Erythroblast (primary cell): ENCODE results near the gene CKS1B.

Experiments
- GATA1 ChIP-seq: IDR thresholded peaks from 2 replicates; pipeline ENCODE4 v1.6.1; 2011; ENCODE audit warnings: low read depth, mild to moderate bottlenecking, control low read depth, low read length, moderate library complexity
- POLR2A ChIP-seq: IDR thresholded peaks from 2 replicates; pipeline ENCODE4 v1.6.1; 2011; ENCODE audit warnings: mild to moderate bottlenecking, low read length

DNA sequence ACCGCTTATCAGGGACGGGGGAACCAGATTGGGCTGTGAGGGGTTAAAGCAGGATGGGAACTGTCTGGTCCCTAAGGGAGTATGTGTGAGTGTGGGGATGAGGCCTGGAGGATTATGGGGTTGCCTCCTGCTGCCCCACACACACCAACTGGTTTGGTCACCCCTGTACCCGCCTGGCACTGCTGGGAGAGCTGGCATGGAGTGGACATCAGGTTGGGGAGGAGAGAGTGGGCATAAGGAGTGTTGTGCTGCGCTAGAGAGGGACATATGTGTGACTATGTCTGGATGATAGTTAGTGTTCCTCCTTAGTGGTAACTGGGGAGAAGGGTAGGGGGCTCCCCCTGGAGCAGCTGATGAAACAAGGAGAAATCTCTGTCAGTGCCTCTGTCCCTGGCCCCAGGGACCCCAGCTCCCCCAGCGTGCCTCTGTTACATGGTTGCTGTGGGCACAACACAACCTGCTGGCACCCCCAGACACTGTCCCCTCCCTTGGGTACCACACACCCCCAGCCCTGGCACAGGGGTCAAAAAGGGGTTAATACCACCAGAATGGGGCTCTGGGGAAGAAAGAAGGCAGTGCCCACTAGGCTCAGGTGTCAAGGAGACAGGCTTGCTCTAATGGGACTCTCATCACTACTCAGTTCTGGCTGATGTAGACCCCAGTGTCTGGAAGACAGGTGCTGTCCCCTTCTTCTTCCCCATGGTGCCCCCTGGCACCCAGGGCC, 30.0 kb downstream of the CKS1B start:
- TF ChIP-seq POLR2A, result no peak
- no peak for TF ChIP-seq GATA1
